Measurements from ENCODE around the gene SETX.

Gene SETX

GRCh38 chr9:132238026-132238972 is 116.5 kb downstream of the SETX start:
- no peak for DNase-seq

- DNase-seq: no peak
These were observed 117.3 kb downstream of the SETX start for GRCh38 chr9:132237481-132237880.

- no peak for DNase-seq
These were observed 118.0 kb downstream of the SETX start for GRCh38 chr9:132236662-132237311.

- peak; percentile 50 for DNase-seq
These were observed 118.7 kb downstream of the SETX start for GRCh38 chr9:132235894-132236661.

GRCh38 chr9:132235125-132235524 is 119.7 kb downstream of the SETX start:
- DNase-seq: no peak

- no peak for DNase-seq
These were observed 120.3 kb downstream of the SETX start for GRCh38 chr9:132234535-132234934.

- DNase-seq: no peak
These were observed 121.6 kb downstream of the SETX start for GRCh38 chr9:132233138-132233537.

- DNase-seq: no peak
These were observed 122.3 kb downstream of the SETX start for GRCh38 chr9:132232522-132232921.

GRCh38 chr9:132231019-132231701 is 123.6 kb downstream of the SETX start:
- no peak for DNase-seq

GRCh38 chr9:132230605-132231004 is 124.2 kb downstream of the SETX start:
- DNase-seq: no peak

GRCh38 chr9:132228062-132228461 is 126.7 kb downstream of the SETX start:
- DNase-seq: no peak

GRCh38 chr9:132226571-132227430 is 128.0 kb downstream of the SETX start:
- DNase-seq: no peak

GRCh38 chr9:132224645-132225044 is 130.1 kb downstream of the SETX start:
- peak; percentile 10 for DNase-seq

- DNase-seq: no peak
These were observed 132.8 kb downstream of the SETX start for GRCh38 chr9:132221941-132222340.

- DNase-seq: no peak
These were observed 136.6 kb downstream of the SETX start for GRCh38 chr9:132218208-132218607.

- DNase-seq: no peak
These were observed 137.7 kb downstream of the SETX start for GRCh38 chr9:132216861-132217619.

- peak; percentile 85 for DNase-seq
These were observed 140.7 kb downstream of the SETX start for GRCh38 chr9:132214027-132214622.

GRCh38 chr9:132211570-132211969 is 143.2 kb downstream of the SETX start:
- no peak for DNase-seq
